CD4-positive, alpha-beta memory T cell (primary cell): Measurements from ENCODE around the gene ALK. TPM values are rescaled to one million over a fixed set of nuclear protein-coding genes. Genes with fewer than 3 reads are reported as not detected.

Source experiments
- CTCF ChIA-PET: fragments of 350-600 bp; sonication (Branson Sonifier 250); formaldehyde crosslinking; loops from one replicate; lab custom pipeline; 2021; ENCODE audit warnings: inconsistent platforms; ENCODE audit not compliant: partially characterized antibody; lab: Charles Lee
- POLR2A ChIA-PET: fragments of 350-600 bp; sonication (Branson Sonifier 250); formaldehyde crosslinking; loops from one replicate; lab custom pipeline; 2021; ENCODE audit not compliant: partially characterized antibody; lab: Charles Lee
- DNase-seq, 5 donors: peaks; one replicate each; pipeline versions ENCODE4 v3.0.0 to v3.0.0-alpha.2; 2020 to 2022; ENCODE audit warnings: mixed read lengths in 1 of 5
- H3K27ac ChIP-seq: one replicate; pipeline ENCODE4 v1.7.0; 2013; ENCODE audit warnings: low read depth, low read length
- H3K27me3 ChIP-seq: 2 replicates; pipeline ENCODE4 v1.7.0; 2013; ENCODE audit warnings: mild to moderate bottlenecking, low read length, moderate library complexity; ENCODE audit not compliant: insufficient read depth
- H3K36me3 ChIP-seq: 2 replicates; pipeline ENCODE4 v1.7.0; 2013; ENCODE audit warnings: mild to moderate bottlenecking, low read length, moderate library complexity; ENCODE audit not compliant: insufficient read depth
- H3K4me1 ChIP-seq: 2 replicates; pipeline ENCODE4 v1.7.0; 2013; ENCODE audit warnings: mild to moderate bottlenecking, low read length, moderate library complexity; ENCODE audit not compliant: insufficient read depth
- H3K4me3 ChIP-seq, 2 donors: one replicate each; pipeline ENCODE4 v1.7.0; 2013; ENCODE audit warnings: low read length in 2 of 2, mild to moderate bottlenecking in 1 of 2
- H3K9me3 ChIP-seq, 2 donors: one replicate each; pipeline ENCODE4 v1.7.0; 2013; ENCODE audit warnings: low read length in 2 of 2, control low read depth in 1 of 2; ENCODE audit not compliant: control insufficient read depth in 1 of 2
- H3K27ac Mint-ChIP-seq, 7 donors: one replicate each; pipeline ENCODE4 v1.8.0; 2020 to 2021; ENCODE audit warnings: mixed read lengths in 7 of 7, mild to moderate bottlenecking in 6 of 7, inconsistent platforms in 3 of 7, moderate library complexity in 3 of 7
- H3K27me3 Mint-ChIP-seq, 2 donors: one replicate each; pipeline ENCODE4 v1.8.0; 2020 to 2021; ENCODE audit warnings: mixed read lengths in 2 of 2
- H3K36me3 Mint-ChIP-seq, 2 donors: one replicate each; pipeline ENCODE4 v1.8.0; 2020 to 2021; ENCODE audit warnings: mixed read lengths in 2 of 2, inconsistent platforms in 1 of 2, mild to moderate bottlenecking in 1 of 2
- H3K4me1 Mint-ChIP-seq, 4 donors: one replicate each; pipeline ENCODE4 v1.8.0; 2020 to 2021; ENCODE audit warnings: mixed read lengths in 4 of 4, mild to moderate bottlenecking in 1 of 4
- H3K4me3 Mint-ChIP-seq, 8 donors: one replicate each; pipeline ENCODE4 v1.8.0; 2020 to 2021; ENCODE audit warnings: mixed read lengths in 8 of 8, mild to moderate bottlenecking in 7 of 8, moderate library complexity in 6 of 8, inconsistent platforms in 3 of 8
- H3K9me3 Mint-ChIP-seq, 8 donors: one replicate each; pipeline ENCODE4 v1.8.0; 2020 to 2021; ENCODE audit warnings: mixed read lengths in 8 of 8, mild to moderate bottlenecking in 5 of 8, inconsistent platforms in 3 of 8, moderate library complexity in 1 of 8
- intact Hi-C: fragments of 100-400 bp; cut with micrococcal nuclease; formaldehyde crosslinking; loops from one replicate; pipeline ENCODE4 v1.15.1; 2023
- polyA plus RNA-seq, 2 donors: library from polyadenylated mRNA; unstranded; fragments of 300-500 nt; fragmentation: Illumina TruSeq; gene quantifications; one replicate each; pipeline ENCODE4 v1.2.3, GENCODE V29; 2021
- total RNA-seq, 2 experiments: library from RNA; stranded (reverse); gene quantifications; one replicate each; pipeline ENCODE4 v1.2.3, GENCODE V29; 2021

Gene ALK
- total and polyA plus RNA-seq, 4 experiments from 2014 or later: 0.07 TPM; not detected in 3

GRCh38 chr2:29195796-29196195 lies 725.6 kb downstream of the ALK start:
- POLR2A ChIA-PET: no interaction called here
- CTCF ChIA-PET: interaction anchor here (0.6 to 1.4 kb wide), 4 partner anchors 186 to 237 kb away, joined by 3 to 5 read pairs (median 4); no protein-coding TSS in a partner anchor
- H3K36me3 Mint-ChIP-seq: peaks cover 2 to 9% of the 10 kb centered on the region in 2 donors
- H3K36me3 ChIP-seq: no peaks in the 10 kb centered on the region
- no peaks in the 10 kb centered on the region for H3K27me3 ChIP-seq
- H3K9me3 ChIP-seq: no peaks in the 10 kb centered on the region
- no peaks in the 10 kb centered on the region for H3K4me1 ChIP-seq
- peaks cover 0 to 9% (median 1%) of the 10 kb centered on the region in 4 donors for H3K4me1 Mint-ChIP-seq
- no peak overlapping the region for H3K27ac Mint-ChIP-seq
- no peaks in the 10 kb centered on the region for H3K27me3 Mint-ChIP-seq
- DNase-seq: no peak
- H3K4me3 Mint-ChIP-seq: no peak overlapping the region
- no peak overlapping the region for H3K27ac ChIP-seq
- no peak overlapping the region for H3K4me3 ChIP-seq
- H3K9me3 Mint-ChIP-seq: no peaks in the 10 kb centered on the region
- intact Hi-C loops: loop anchor here (1.0 kb wide), 2 partner anchors 237 to 374 kb away; no protein-coding TSS in a partner anchor

- H3K4me3 Mint-ChIP-seq: no peak overlapping the region
- CTCF ChIA-PET: interaction anchor here (1.0 to 1.7 kb wide), 2 partner anchors 233 to 235 kb away, joined by 4 to 6 read pairs; no protein-coding TSS in a partner anchor
- no peak overlapping the region for H3K4me3 ChIP-seq
- peaks cover 4 to 9% of the 10 kb centered on the region in 2 donors for H3K36me3 Mint-ChIP-seq
- intact Hi-C loops: no loop called here
- H3K4me1 ChIP-seq: peaks cover 4% of the 10 kb centered on the region
- no peaks in the 10 kb centered on the region for H3K27me3 Mint-ChIP-seq
- peak overlapping the region in 1 of 7 donors; percentile 45 for H3K27ac Mint-ChIP-seq
- no peak for DNase-seq
- no peaks in the 10 kb centered on the region for H3K9me3 ChIP-seq
- no peaks in the 10 kb centered on the region for H3K36me3 ChIP-seq
- H3K9me3 Mint-ChIP-seq: no peaks in the 10 kb centered on the region
- no peaks in the 10 kb centered on the region for H3K27me3 ChIP-seq
- H3K4me1 Mint-ChIP-seq: peaks cover 0 to 16% (median 5%) of the 10 kb centered on the region in 4 donors
- no peak overlapping the region for H3K27ac ChIP-seq
- POLR2A ChIA-PET: no interaction called here
Observed at GRCh38 chr2:29193681-29194080, 727.7 kb downstream of the ALK start.

GRCh38 chr2:29193111-29193510 lies 728.3 kb downstream of the ALK start:
- Histone ChIP-seq H3K36me3 (no peaks in the 10 kb centered on the region), H3K9me3 (no peaks in the 10 kb centered on the region), H3K4me3 (no peak overlapping the region), H3K4me1 (peaks cover 6% of the 10 kb centered on the region), H3K27ac (no peak overlapping the region), H3K27me3 (no peaks in the 10 kb centered on the region)
- peaks cover 5 to 8% of the 10 kb centered on the region in 2 donors for H3K36me3 Mint-ChIP-seq
- no peak overlapping the region for H3K4me3 Mint-ChIP-seq
- CTCF ChIA-PET: interaction anchor here (1.0 to 1.7 kb wide), 2 partner anchors 232 to 234 kb away, joined by 4 to 6 read pairs; no protein-coding TSS in a partner anchor
- POLR2A ChIA-PET: interaction anchor here (0.9 kb wide), 1 partner anchor 15 kb away, joined by 3 read pairs; no protein-coding TSS in a partner anchor
- H3K27me3 Mint-ChIP-seq: no peaks in the 10 kb centered on the region
- intact Hi-C loops: no loop called here
- H3K27ac Mint-ChIP-seq: no peak overlapping the region
- no peaks in the 10 kb centered on the region for H3K9me3 Mint-ChIP-seq
- H3K4me1 Mint-ChIP-seq: peaks cover 0 to 17% (median 5%) of the 10 kb centered on the region in 4 donors
- no peak for DNase-seq

- ChIA-PET CTCF (interaction anchor here (1.0 to 1.7 kb wide), 2 partner anchors 232 to 234 kb away, joined by 4 to 6 read pairs; no protein-coding TSS in a partner anchor), POLR2A (interaction anchor here (0.9 kb wide), 1 partner anchor 16 kb away, joined by 3 read pairs; no protein-coding TSS in a partner anchor)
- Histone ChIP-seq H3K4me1 (peaks cover 6% of the 10 kb centered on the region), H3K4me3 (no peak overlapping the region), H3K27ac (no peak overlapping the region), H3K27me3 (no peaks in the 10 kb centered on the region), H3K36me3 (no peaks in the 10 kb centered on the region), H3K9me3 (no peaks in the 10 kb centered on the region)
- H3K9me3 Mint-ChIP-seq: peaks cover 0 to 2% (median 0%) of the 10 kb centered on the region in 8 donors
- intact Hi-C loops: no loop called here
- H3K36me3 Mint-ChIP-seq: peaks cover 9 to 14% of the 10 kb centered on the region in 2 donors
- no peak for DNase-seq
- H3K4me3 Mint-ChIP-seq: no peak overlapping the region
- H3K27me3 Mint-ChIP-seq: no peaks in the 10 kb centered on the region
- H3K27ac Mint-ChIP-seq: no peak overlapping the region
- peaks cover 0 to 21% (median 5%) of the 10 kb centered on the region in 4 donors for H3K4me1 Mint-ChIP-seq
Observed at GRCh38 chr2:29192526-29192925, 728.9 kb downstream of the ALK start.

GRCh38 chr2:29191817-29192216 lies 729.6 kb downstream of the ALK start:
- Histone ChIP-seq H3K4me1 (peaks cover 6% of the 10 kb centered on the region), H3K27me3 (no peaks in the 10 kb centered on the region), H3K9me3 (no peaks in the 10 kb centered on the region), H3K27ac (no peak overlapping the region), H3K36me3 (no peaks in the 10 kb centered on the region), H3K4me3 (no peak overlapping the region)
- Mint-ChIP-seq H3K4me3 (no peak overlapping the region), H3K36me3 (peaks cover 12 to 16% of the 10 kb centered on the region in 2 donors), H3K27me3 (no peaks in the 10 kb centered on the region), H3K9me3 (peaks cover 0 to 4% (median 0%) of the 10 kb centered on the region in 8 donors), H3K27ac (no peak overlapping the region), H3K4me1 (peaks cover 0 to 20% (median 5%) of the 10 kb centered on the region in 4 donors)
- DNase-seq: no peak
- CTCF ChIA-PET: no interaction called here
- POLR2A ChIA-PET: no interaction called here
- intact Hi-C loops: no loop called here

GRCh38 chr2:29189052-29189451 lies 732.3 kb downstream of the ALK start:
- Histone ChIP-seq H3K27ac (no peak overlapping the region), H3K36me3 (peaks cover 4% of the 10 kb centered on the region), H3K4me3 (no peak overlapping the region), H3K27me3 (no peaks in the 10 kb centered on the region), H3K9me3 (no peaks in the 10 kb centered on the region), H3K4me1 (peaks cover 6% of the 10 kb centered on the region)
- Mint-ChIP-seq H3K27ac (peak overlapping the region in 2 of 7 donors; percentile 45 to 64), H3K9me3 (peaks cover 0 to 4% (median 0%) of the 10 kb centered on the region in 8 donors), H3K36me3 (peaks cover 29 to 34% of the 10 kb centered on the region in 2 donors), H3K27me3 (no peaks in the 10 kb centered on the region), H3K4me1 (peaks cover 0 to 13% (median 4%) of the 10 kb centered on the region in 4 donors), H3K4me3 (peak overlapping the region in 2 of 8 donors; percentile 0 to 4)
- POLR2A ChIA-PET: no interaction called here
- DNase-seq: peak in 2 of 5 donors; percentile 65 to 67
- CTCF ChIA-PET: no interaction called here
- intact Hi-C loops: no loop called here

- Mint-ChIP-seq H3K27me3 (no peaks in the 10 kb centered on the region), H3K27ac (peak overlapping the region in 1 of 7 donors; percentile 1), H3K9me3 (peaks cover 0 to 4% (median 0%) of the 10 kb centered on the region in 8 donors), H3K4me1 (peaks cover 0 to 13% (median 4%) of the 10 kb centered on the region in 4 donors), H3K4me3 (no peak overlapping the region), H3K36me3 (peaks cover 31 to 39% of the 10 kb centered on the region in 2 donors)
- H3K4me1 ChIP-seq: peaks cover 6% of the 10 kb centered on the region
- DNase-seq: no peak
- H3K36me3 ChIP-seq: peaks cover 4% of the 10 kb centered on the region
- ChIA-PET POLR2A (no interaction called here), CTCF (no interaction called here)
- H3K4me3 ChIP-seq: no peak overlapping the region
- H3K9me3 ChIP-seq: no peaks in the 10 kb centered on the region
- no peak overlapping the region for H3K27ac ChIP-seq
- no peaks in the 10 kb centered on the region for H3K27me3 ChIP-seq
- intact Hi-C loops: no loop called here
Observed at GRCh38 chr2:29187926-29188325, 733.5 kb downstream of the ALK start.
